NT2/D1 (cell line): ENCODE measurements around the gene GNAZ.

Source experiments
- YY1 ChIP-seq: IDR thresholded peaks from 2 replicates; pipeline ENCODE4 v1.6.1; 2011; ENCODE audit not compliant: insufficient read length, insufficient read depth
- ZNF274 ChIP-seq: IDR thresholded peaks from 2 replicates; pipeline ENCODE4 v1.6.1; 2011; ENCODE audit warnings: mild to moderate bottlenecking, low read depth, low read length

DNA sequence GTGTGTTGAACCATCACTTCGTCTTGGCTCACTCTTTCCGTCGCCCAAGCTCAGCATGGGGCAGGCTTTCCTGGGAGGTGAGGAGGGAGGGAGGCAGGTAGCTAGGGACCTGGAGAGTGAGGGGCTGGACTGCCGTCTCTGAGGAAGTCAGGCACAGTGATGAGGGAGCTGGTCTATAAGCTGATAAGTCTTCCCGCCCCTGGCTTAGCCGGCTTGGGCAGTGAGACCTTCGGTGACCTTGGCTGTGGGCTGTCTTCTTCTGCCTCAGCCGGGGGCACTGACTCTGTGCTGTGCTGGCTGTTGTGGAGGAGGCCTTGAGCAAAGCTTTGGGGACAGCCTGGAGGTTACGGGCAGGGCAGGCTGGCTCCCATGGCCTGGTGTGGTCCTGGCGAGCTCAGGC lies 18.7 kb downstream of the GNAZ start:
- no peak for TF ChIP-seq ZNF274
- TF ChIP-seq YY1, result no peak
